ENCODE data around the gene DIDO1. TPM values are rescaled to one million over a fixed set of nuclear protein-coding genes. Genes with fewer than 3 reads are reported as not detected.

The DIDO1 gene
- total and polyA plus RNA-seq, 12 donors: 16.0 to 44.6 (median 37.0) TPM

DNA sequence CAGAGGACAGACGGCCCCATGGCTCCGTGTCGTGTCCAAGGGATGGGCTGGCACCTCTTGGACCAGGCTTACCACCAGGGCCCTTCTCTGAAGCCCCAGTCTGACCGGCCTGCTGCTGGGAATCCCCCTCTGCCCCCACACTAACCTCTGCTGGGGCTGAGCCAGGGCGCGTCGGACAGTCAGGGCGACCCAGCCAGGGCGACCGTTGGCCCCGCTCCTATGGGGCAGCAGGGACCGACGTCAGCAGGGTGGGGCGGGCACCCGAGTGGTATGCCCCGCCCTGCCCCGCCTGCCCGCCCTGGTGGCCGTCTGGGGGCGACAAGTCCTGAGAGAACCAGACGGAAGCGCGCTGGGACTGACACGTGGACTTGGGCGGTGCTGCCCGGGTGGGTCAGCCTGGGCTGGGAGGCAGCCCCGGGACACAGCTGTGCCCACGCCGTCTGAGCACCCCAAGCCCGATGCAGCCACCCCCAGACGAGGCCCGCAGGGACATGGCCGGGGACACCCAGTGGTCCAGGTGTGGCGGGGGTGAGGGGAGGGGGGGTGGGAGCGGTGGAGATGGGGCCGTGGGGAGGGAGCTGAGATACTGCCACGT, 26.2 kb upstream of the DIDO1 start, which contains the start of gene SLC17A9:
Gene SLC17A9 (plus strand): TSS at position 337 of the 595 bp plus-strand sequence. CDS start 122 bp downstream, at position 459.
- Histone ChIP-seq H3K4me3 (peak within 1 kb of the TSS in 9 of 10 donors; percentile 0 to 53 (median 32)), H3K27me3 (no peaks in the 10 kb centered on the region), H3K27ac (peak within 1 kb of the TSS in 9 of 10 donors; percentile 58 to 86 (median 76)), H3K36me3 (peaks cover 0 to 37% (median 0%) of the 10 kb centered on the region in 9 donors), H3K9me3 (peaks cover 0 to 4% (median 0%) of the 10 kb centered on the region in 11 donors), H3K4me1 (peaks cover 15 to 45% (median 29%) of the 10 kb centered on the region in 9 donors)
- DNase-seq (peak in 1 of 2 donors; percentile 68), ATAC-seq (peak; percentile 12 to 58 (median 36))
- 14 to 16% methylated on average over 35 to 37 of the region's 37 CpGs for WGBS, 2 donors
- TF ChIP-seq, protein P1, sequence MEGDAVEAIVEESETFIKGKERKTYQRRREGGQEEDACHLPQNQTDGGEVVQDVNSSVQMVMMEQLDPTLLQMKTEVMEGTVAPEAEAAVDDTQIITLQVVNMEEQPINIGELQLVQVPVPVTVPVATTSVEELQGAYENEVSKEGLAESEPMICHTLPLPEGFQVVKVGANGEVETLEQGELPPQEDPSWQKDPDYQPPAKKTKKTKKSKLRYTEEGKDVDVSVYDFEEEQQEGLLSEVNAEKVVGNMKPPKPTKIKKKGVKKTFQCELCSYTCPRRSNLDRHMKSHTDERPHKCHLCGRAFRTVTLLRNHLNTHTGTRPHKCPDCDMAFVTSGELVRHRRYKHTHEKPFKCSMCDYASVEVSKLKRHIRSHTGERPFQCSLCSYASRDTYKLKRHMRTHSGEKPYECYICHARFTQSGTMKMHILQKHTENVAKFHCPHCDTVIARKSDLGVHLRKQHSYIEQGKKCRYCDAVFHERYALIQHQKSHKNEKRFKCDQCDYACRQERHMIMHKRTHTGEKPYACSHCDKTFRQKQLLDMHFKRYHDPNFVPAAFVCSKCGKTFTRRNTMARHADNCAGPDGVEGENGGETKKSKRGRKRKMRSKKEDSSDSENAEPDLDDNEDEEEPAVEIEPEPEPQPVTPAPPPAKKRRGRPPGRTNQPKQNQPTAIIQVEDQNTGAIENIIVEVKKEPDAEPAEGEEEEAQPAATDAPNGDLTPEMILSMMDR (IDR thresholded peaks at IDR 0.05): peak in 1 of 9 donors; percentile 13
- intact Hi-C loops (cut with DNase I): loop anchor here in 1 of 10 donors (10.0 kb wide), 1 partner anchor 52 kb away; the partner anchor contains the start of gene BHLHE23

DNA sequence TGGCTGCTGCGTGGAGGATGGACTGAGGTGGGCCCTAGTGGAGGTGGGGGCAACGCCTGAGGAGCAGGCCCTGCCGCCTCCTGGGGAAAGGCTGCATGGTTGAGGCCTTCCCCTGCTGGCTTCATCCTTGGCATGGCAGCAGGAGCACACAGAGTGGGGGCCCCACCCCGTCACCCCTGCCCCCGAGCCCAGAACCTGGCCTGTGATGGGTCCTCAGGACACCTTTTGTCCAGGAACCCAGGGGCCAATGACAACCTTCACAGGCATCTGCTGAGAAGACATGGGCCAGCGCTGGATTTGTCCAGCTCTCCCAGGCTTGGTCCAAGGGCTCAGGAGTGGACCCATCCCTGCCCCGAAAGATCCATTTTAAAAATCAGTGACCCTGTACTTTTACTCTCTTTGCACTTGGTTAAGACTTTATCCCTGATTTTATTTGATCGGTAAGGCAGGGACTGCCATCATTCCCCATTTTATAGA, 25.6 kb upstream of the DIDO1 start:
- Histone ChIP-seq H3K27ac (peak overlapping the region in 2 of 10 donors; percentile 83 to 86), H3K27me3 (no peaks in the 10 kb centered on the region), H3K4me3 (peak overlapping the region in 6 of 10 donors; percentile 21 to 53 (median 36)), H3K4me1 (peaks cover 15 to 50% (median 34%) of the 10 kb centered on the region in 9 donors), H3K36me3 (peaks cover 0 to 43% (median 0%) of the 10 kb centered on the region in 9 donors), H3K9me3 (peaks cover 0 to 4% (median 0%) of the 10 kb centered on the region in 11 donors)
- ATAC-seq (no peak), DNase-seq (no peak)
- WGBS, 2 donors: 91 to 95% methylated on average over 8 of the region's 8 CpGs
- TF ChIP-seq, protein P1 (IDR thresholded peaks at IDR 0.05): no peak
- intact Hi-C loops (cut with DNase I): loop anchor here in 1 of 10 donors (10.0 kb wide), 1 partner anchor 53 kb away; the partner anchor contains the start of gene BHLHE23

DNA sequence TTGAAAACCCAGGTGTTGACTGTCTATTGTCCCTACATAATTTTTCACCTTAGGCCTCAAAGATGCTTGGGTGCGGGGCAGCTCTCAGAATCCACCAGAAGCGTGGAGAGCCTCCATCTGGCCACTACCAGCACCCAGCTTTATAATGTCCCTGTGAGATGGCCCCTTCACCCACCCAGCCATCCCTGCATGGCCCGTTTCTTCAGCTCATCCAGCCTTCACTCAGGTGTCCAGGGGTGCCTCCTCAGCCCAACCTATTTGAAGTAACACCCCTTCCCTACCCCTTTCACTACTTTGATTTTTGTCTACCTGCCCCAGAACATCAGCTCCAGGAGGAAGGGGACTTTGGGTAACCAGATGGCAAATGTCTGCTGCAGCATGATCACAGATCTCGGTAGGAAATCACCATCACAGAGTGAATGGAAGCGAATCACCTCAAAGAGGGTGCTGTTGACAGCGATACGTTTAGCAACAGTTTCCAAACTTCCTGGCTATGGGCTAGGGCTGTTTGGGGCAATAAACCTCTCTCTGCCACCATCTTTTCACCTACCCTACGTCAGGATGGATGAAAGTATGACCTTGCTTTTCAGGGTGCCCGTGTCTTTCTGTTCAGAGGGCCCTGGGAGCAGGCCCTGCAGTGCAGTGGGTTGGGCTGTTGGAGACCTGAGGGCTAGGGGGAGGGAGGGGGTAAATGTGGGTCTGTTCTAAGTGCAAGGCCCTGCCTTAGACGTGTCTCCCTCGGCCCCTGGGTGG, 25.0 kb upstream of the DIDO1 start:
- 90 to 94% methylated on average over 11 of the region's 11 CpGs for WGBS, 2 donors
- intact Hi-C loops (cut with DNase I): loop anchor here in 1 of 10 donors (10.0 kb wide), 1 partner anchor 53 kb away; the partner anchor contains the start of gene BHLHE23
- H3K36me3 ChIP-seq: peaks cover 0 to 49% (median 0%) of the 10 kb centered on the region in 9 donors
- TF ChIP-seq, protein P1 (IDR thresholded peaks at IDR 0.05): no peak
- no peak overlapping the region for H3K4me3 ChIP-seq
- no peak for ATAC-seq
- H3K27me3 ChIP-seq: no peaks in the 10 kb centered on the region
- no peak overlapping the region for H3K27ac ChIP-seq
- H3K4me1 ChIP-seq: peaks cover 15 to 55% (median 39%) of the 10 kb centered on the region in 9 donors
- no peak for DNase-seq
- H3K9me3 ChIP-seq: peaks cover 0 to 4% (median 0%) of the 10 kb centered on the region in 11 donors

DNA sequence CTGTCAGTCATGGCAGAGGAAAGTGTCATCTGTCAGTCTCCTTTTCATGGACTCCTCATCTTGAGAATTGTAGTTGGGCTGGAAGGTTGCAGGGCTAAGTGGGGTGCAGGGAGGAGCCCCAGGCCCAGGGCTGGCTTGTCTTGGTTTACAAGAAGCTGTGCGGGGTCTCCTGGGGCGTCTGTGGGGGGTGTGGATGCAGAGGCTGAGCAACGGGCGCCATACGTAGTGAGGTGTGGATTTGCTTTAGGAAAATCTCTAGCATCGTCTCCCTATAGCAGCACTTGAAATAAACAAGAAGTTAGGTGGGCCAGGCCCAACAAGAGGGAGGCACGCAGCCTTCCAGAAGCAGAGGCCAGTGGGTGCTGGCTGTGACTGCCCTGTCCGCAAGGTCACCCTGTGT, 24.4 kb upstream of the DIDO1 start:
- DNase-seq (no peak), ATAC-seq (no peak)
- Histone ChIP-seq H3K4me3 (no peak overlapping the region), H3K27ac (no peak overlapping the region), H3K9me3 (peaks cover 0 to 4% (median 0%) of the 10 kb centered on the region in 11 donors), H3K27me3 (no peaks in the 10 kb centered on the region), H3K36me3 (peaks cover 0 to 54% (median 4%) of the 10 kb centered on the region in 9 donors), H3K4me1 (peaks cover 12 to 56% (median 40%) of the 10 kb centered on the region in 9 donors)
- 94 to 95% methylated on average over 8 of the region's 8 CpGs for WGBS, 2 donors
- intact Hi-C loops (cut with DNase I): loop anchor here in 1 of 10 donors (10.0 kb wide), 1 partner anchor 54 kb away; the partner anchor contains the start of gene BHLHE23
- TF ChIP-seq, protein P1 (IDR thresholded peaks at IDR 0.05): no peak
